Neural progenitor cell (in vitro differentiated cells): ENCODE results near the gene TSTD1.

ENCODE experiments used
- CTCF ChIP-seq: fragments of 200-600 bp; sonication (generic); IDR thresholded peaks from 2 replicates; pipeline ENCODE4 v1.5.1; 2017; ENCODE audit warnings: antibody characterized with exemption, mild to moderate bottlenecking
- EZH2 ChIP-seq: fragments of 200-600 bp; sonication (generic); IDR thresholded peaks from 2 replicates; pipeline ENCODE4 v1.6.1; 2017; ENCODE audit warnings: antibody characterized with exemption, mild to moderate bottlenecking, moderate library complexity

GRCh38 chr1:161084597-161084988 lies 45.8 kb upstream of the TSTD1 start:
- TF ChIP-seq CTCF (no peak), EZH2 (no peak)
